PC-9 (cell line): ENCODE measurements around the gene FBN1. TPM values are rescaled to one million over a fixed set of nuclear protein-coding genes. Genes with fewer than 3 reads are reported as not detected.

Source experiments
- BruUV-seq: library from RNA; stranded (reverse); fragments of 400-500 nt; replicated peaks from 2 replicates; lab custom pipeline; 2021; lab: Mats Ljungman, UMichigan
- CTCF ChIA-PET: fragments of 300-600 bp; sonication (Branson Sonifier 250); formaldehyde crosslinking; loops from one replicate; lab custom pipeline; 2022; ENCODE audit warnings: antibody characterized with exemption; lab: Charles Lee
- POLR2A ChIA-PET: fragments of 300-600 bp; sonication (Branson Sonifier 250); formaldehyde crosslinking; loops from one replicate; lab custom pipeline; 2022; ENCODE audit warnings: antibody characterized with exemption; ENCODE audit not compliant: unreplicated experiment; lab: Charles Lee
- DNase-seq, 2 experiments: peaks; one replicate each; pipeline versions ENCODE4 v3.0.0 to v3.0.0-alpha.2; 2015 to 2022; ENCODE audit warnings: mixed read lengths in 1 of 2
- H2AFZ ChIP-seq: fragments of 200-600 bp; sonication (generic); 2 replicates; pipeline ENCODE4 v1.8.1; 2017; ENCODE audit warnings: antibody characterized with exemption
- H3F3A ChIP-seq: fragments of 200-600 bp; sonication (generic); 2 replicates; pipeline ENCODE4 v1.8.1; 2017; ENCODE audit warnings: antibody characterized with exemption, mild to moderate bottlenecking, low read depth; ENCODE audit not compliant: insufficient read depth
- H3K27ac ChIP-seq: fragments of 200-600 bp; sonication (generic); 2 replicates; pipeline ENCODE4 v1.6.1; 2016; ENCODE audit warnings: mixed run types
- H3K27me3 ChIP-seq: fragments of 200-600 bp; sonication (generic); 2 replicates; pipeline ENCODE4 v1.6.1; 2016; ENCODE audit warnings: low read depth, mixed run types; ENCODE audit not compliant: insufficient read depth
- H3K36me3 ChIP-seq: fragments of 200-600 bp; sonication (generic); 2 replicates; pipeline ENCODE4 v1.6.1; 2016; ENCODE audit warnings: low read depth, mixed run types
- H3K4me1 ChIP-seq: fragments of 200-600 bp; sonication (generic); replicated peaks from 2 replicates; pipeline ENCODE4 v1.6.1; 2016; ENCODE audit warnings: mixed run types; ENCODE audit not compliant: insufficient read depth
- H3K4me2 ChIP-seq: fragments of 200-600 bp; sonication (generic); 2 replicates; pipeline ENCODE4 v1.6.1; 2017; ENCODE audit warnings: mixed run types
- H3K4me3 ChIP-seq: fragments of 200-600 bp; sonication (generic); 2 replicates; pipeline ENCODE4 v1.6.1; 2016; ENCODE audit warnings: mixed run types
- H3K79me2 ChIP-seq: fragments of 200-600 bp; sonication (generic); 2 replicates; pipeline ENCODE4 v1.6.1; 2017; ENCODE audit warnings: low read depth, mixed run types
- H3K9me2 ChIP-seq: fragments of 200-600 bp; sonication (generic); 2 replicates; pipeline ENCODE4 v1.8.1; 2017; ENCODE audit warnings: mild to moderate bottlenecking; ENCODE audit not compliant: insufficient read depth
- H3K9me3 ChIP-seq: fragments of 200-600 bp; sonication (generic); 2 replicates; pipeline ENCODE4 v1.8.1; 2016; ENCODE audit warnings: low read depth; ENCODE audit not compliant: insufficient read depth
- H4K20me1 ChIP-seq: fragments of 200-600 bp; sonication (generic); 2 replicates; pipeline ENCODE4 v1.8.1; 2017; ENCODE audit not compliant: insufficient read depth
- CTCF ChIP-seq: fragments of 200-600 bp; sonication (generic); conservative IDR thresholded peaks from 2 replicates; pipeline ENCODE4 v1.6.1; 2017; ENCODE audit warnings: mixed run types, antibody characterized with exemption, mild to moderate bottlenecking, moderate library complexity
- EZH2 ChIP-seq: fragments of 200-600 bp; sonication (generic); IDR thresholded peaks from 2 replicates; pipeline ENCODE4 v1.8.0; 2017; ENCODE audit warnings: antibody characterized with exemption, low read depth
- intact Hi-C: fragments of 100-400 bp; cut with micrococcal nuclease; formaldehyde crosslinking; loops from one replicate; pipeline ENCODE4 v1.10.0; 2022; ENCODE audit not compliant: unreplicated experiment
- total RNA-seq: library from RNA; stranded (reverse); gene quantifications from 2 replicates; pipeline ENCODE4 v1.2.3, GENCODE V29; 2021

Gene FBN1
- total RNA-seq, 1 experiment from 2014 or later, result 1.3 TPM

GRCh38 chr15:48426044-48426443, 219.5 kb downstream of the FBN1 start:
- Histone ChIP-seq H4K20me1 (no peaks in the 10 kb centered on the region), H3F3A (no peaks in the 10 kb centered on the region), H3K4me1 (peaks cover 9% of the 10 kb centered on the region; the same call in 1 of the 2 replicates), H3K79me2 (no peaks in the 10 kb centered on the region), H3K4me3 (no peak overlapping the region), H2AFZ (no peak overlapping the region), H3K9me3 (no peaks in the 10 kb centered on the region), H3K4me2 (no peak overlapping the region), H3K36me3 (no peaks in the 10 kb centered on the region), H3K27me3 (no peaks in the 10 kb centered on the region), H3K27ac (no peak overlapping the region), H3K9me2 (no peaks in the 10 kb centered on the region)
- no TSS peak for BruUV-seq
- TF ChIP-seq EZH2, result no peak
- TF ChIP-seq CTCF, result no peak
- DNase-seq, result no peak
- CTCF ChIA-PET, result no interaction called here
- intact Hi-C loops, result no loop called here
- POLR2A ChIA-PET, result no interaction called here

GRCh38 chr15:48425051-48425450, 220.5 kb downstream of the FBN1 start:
- BruUV-seq, result no TSS peak
- no peaks in the 10 kb centered on the region for H4K20me1 ChIP-seq
- no peak for DNase-seq
- no peaks in the 10 kb centered on the region for H3K9me3 ChIP-seq
- no peak for TF ChIP-seq CTCF
- no peak for TF ChIP-seq EZH2
- ChIA-PET POLR2A (no interaction called here), CTCF (no interaction called here)
- no peak overlapping the region for H2AFZ ChIP-seq
- intact Hi-C loops, result no loop called here
- H3K9me2 ChIP-seq, result no peaks in the 10 kb centered on the region
- H3K36me3 ChIP-seq, result no peaks in the 10 kb centered on the region
- no peak overlapping the region for H3K4me2 ChIP-seq
- no peak overlapping the region for H3K4me3 ChIP-seq
- H3K79me2 ChIP-seq, result no peaks in the 10 kb centered on the region
- no peaks in the 10 kb centered on the region for H3F3A ChIP-seq
- H3K27me3 ChIP-seq, result no peaks in the 10 kb centered on the region
- H3K27ac ChIP-seq, result no peak overlapping the region
- H3K4me1 ChIP-seq, result peaks cover 9% of the 10 kb centered on the region; the same call in 1 of the 2 replicates

DNA sequence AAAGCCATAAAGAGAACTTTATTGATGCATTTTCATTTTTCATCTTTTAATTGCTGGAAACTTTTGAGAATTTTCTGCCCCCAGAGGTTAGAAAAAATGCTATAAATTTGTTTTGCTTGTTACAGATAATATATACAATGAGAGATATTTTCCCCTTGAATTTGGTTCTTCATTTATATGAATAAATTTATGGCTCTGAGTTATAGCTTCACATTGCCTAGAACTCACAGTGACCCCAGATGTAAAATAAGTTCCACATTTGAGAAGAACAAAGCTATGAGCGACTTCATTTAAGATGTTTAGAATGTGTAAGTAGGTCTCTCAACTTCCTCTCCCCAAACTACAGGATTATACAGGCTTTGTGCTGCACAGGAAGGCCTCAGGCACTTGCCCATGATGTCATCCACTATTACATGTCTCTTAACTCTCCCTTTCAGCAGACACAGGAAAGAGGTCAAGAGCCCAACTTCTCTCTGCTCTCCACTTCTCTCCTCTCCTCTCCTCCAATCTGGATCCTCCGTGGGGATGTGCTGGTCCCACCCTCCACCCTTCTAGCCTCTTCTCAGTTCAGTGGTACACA, 221.5 kb downstream of the FBN1 start:
- no peaks in the 10 kb centered on the region for H4K20me1 ChIP-seq
- H3K27me3 ChIP-seq, result no peaks in the 10 kb centered on the region
- no peaks in the 10 kb centered on the region for H3K36me3 ChIP-seq
- ChIA-PET POLR2A (interaction anchor here (0.6 to 0.7 kb wide), 2 partner anchors 48 to 82 kb away, joined by 10 to 16 read pairs; no protein-coding TSS in a partner anchor), CTCF (no interaction called here)
- BruUV-seq, result no TSS peak
- DNase-seq, result peak in 1 of 2 experiments; percentile 8
- H3K4me2 ChIP-seq, result no peak overlapping the region
- H3K79me2 ChIP-seq, result no peaks in the 10 kb centered on the region
- no peak overlapping the region for H3K27ac ChIP-seq
- TF ChIP-seq EZH2, result no peak
- TF ChIP-seq CTCF, result no peak
- H3K4me1 ChIP-seq, result peaks cover 9% of the 10 kb centered on the region; the same call in 1 of the 2 replicates
- no peak overlapping the region for H3K4me3 ChIP-seq
- intact Hi-C loops, result no loop called here
- no peaks in the 10 kb centered on the region for H3K9me2 ChIP-seq
- H2AFZ ChIP-seq, result no peak overlapping the region
- no peaks in the 10 kb centered on the region for H3F3A ChIP-seq
- H3K9me3 ChIP-seq, result no peaks in the 10 kb centered on the region
